Sigmoid colon (tissue), 4 donors: ENCODE results near the gene SLC6A6.

Experiments
- CTCF ChIP-seq, 4 experiments: fragments of 450-650 bp in 3 of 4; fragments of 200-600 bp in 1 of 4; IDR thresholded peaks; one replicate each; pipeline ENCODE4 v1.5.1; 2016 to 2019; ENCODE audit warnings: antibody characterized with exemption in 4 of 4, mild to moderate bottlenecking in 3 of 4, moderate library complexity in 2 of 4
- EP300 ChIP-seq, 4 donors: sonication (generic); formaldehyde crosslinking; IDR thresholded peaks; one replicate each; pipeline ENCODE4 v1.6.1; 2017; ENCODE audit warnings: antibody characterized with exemption in 4 of 4

GRCh38 chr3:14392803-14393319, 9.5 kb upstream of the SLC6A6 start:
- no peak for TF ChIP-seq CTCF (IDR thresholded peaks at IDR 0.05)
- TF ChIP-seq EP300 (IDR thresholded peaks at IDR 0.05): no peak
